Calu3 (cell line): ENCODE measurements around the gene TENM4. TPM values are rescaled to one million over a fixed set of nuclear protein-coding genes. Genes with fewer than 3 reads are reported as not detected.

Source experiments
- BruUV-seq: library from RNA; stranded (reverse); fragments of 400-500 nt; replicated peaks from 2 replicates; lab custom pipeline; 2021; lab: Mats Ljungman, UMichigan
- CTCF ChIA-PET: fragments of 300-600 bp; sonication (Branson Sonifier 250); formaldehyde crosslinking; loops from one replicate; lab custom pipeline; 2022; ENCODE audit warnings: antibody characterized with exemption; lab: Charles Lee
- DNase-seq: peaks from one replicate; pipeline ENCODE4 v3.0.0; 2022
- H3K27ac Mint-ChIP-seq: one replicate; pipeline ENCODE4 v1.8.0; 2022; ENCODE audit warnings: mixed read lengths; ENCODE audit not compliant: unreplicated experiment
- H3K27me3 Mint-ChIP-seq: one replicate; pipeline ENCODE4 v1.8.0; 2022; ENCODE audit warnings: mixed read lengths; ENCODE audit not compliant: unreplicated experiment
- H3K36me3 Mint-ChIP-seq: one replicate; pipeline ENCODE4 v1.8.0; 2022; ENCODE audit warnings: mild to moderate bottlenecking, moderate library complexity, mixed read lengths; ENCODE audit not compliant: insufficient read depth, unreplicated experiment
- H3K4me1 Mint-ChIP-seq: one replicate; pipeline ENCODE4 v1.8.0; 2022; ENCODE audit warnings: mild to moderate bottlenecking, low read depth, mixed read lengths; ENCODE audit not compliant: unreplicated experiment
- H3K4me3 Mint-ChIP-seq: one replicate; pipeline ENCODE4 v1.8.0; 2022; ENCODE audit warnings: mild to moderate bottlenecking, low read depth, moderate library complexity, mixed read lengths; ENCODE audit not compliant: unreplicated experiment
- H3K9me3 Mint-ChIP-seq: one replicate; pipeline ENCODE4 v1.8.0; 2022; ENCODE audit warnings: low read depth, mixed read lengths; ENCODE audit not compliant: unreplicated experiment
- intact Hi-C: fragments of 100-400 bp; cut with micrococcal nuclease; formaldehyde crosslinking; loops from one replicate; pipeline ENCODE4 v1.10.0; 2022; ENCODE audit not compliant: unreplicated experiment
- total RNA-seq: library from RNA; stranded (reverse); gene quantifications from 2 replicates; pipeline ENCODE4 v1.2.3, GENCODE V29; 2022
- TF ChIP-seq, protein P1 (sequence below): fragments of 200-600 bp; IDR thresholded peaks from one replicate; pipeline ENCODE4 v1.8.0; 2022; ENCODE audit warnings: antibody characterized with exemption; ENCODE audit not compliant: unreplicated experiment

The TENM4 gene
- total RNA-seq, 1 experiment from 2014 or later, result not detected

GRCh38 chr11:78735711-78736110, 705.1 kb downstream of the TENM4 start:
- H3K4me1 Mint-ChIP-seq, result no peaks in the 10 kb centered on the region
- TF ChIP-seq, protein P1, sequence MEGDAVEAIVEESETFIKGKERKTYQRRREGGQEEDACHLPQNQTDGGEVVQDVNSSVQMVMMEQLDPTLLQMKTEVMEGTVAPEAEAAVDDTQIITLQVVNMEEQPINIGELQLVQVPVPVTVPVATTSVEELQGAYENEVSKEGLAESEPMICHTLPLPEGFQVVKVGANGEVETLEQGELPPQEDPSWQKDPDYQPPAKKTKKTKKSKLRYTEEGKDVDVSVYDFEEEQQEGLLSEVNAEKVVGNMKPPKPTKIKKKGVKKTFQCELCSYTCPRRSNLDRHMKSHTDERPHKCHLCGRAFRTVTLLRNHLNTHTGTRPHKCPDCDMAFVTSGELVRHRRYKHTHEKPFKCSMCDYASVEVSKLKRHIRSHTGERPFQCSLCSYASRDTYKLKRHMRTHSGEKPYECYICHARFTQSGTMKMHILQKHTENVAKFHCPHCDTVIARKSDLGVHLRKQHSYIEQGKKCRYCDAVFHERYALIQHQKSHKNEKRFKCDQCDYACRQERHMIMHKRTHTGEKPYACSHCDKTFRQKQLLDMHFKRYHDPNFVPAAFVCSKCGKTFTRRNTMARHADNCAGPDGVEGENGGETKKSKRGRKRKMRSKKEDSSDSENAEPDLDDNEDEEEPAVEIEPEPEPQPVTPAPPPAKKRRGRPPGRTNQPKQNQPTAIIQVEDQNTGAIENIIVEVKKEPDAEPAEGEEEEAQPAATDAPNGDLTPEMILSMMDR, result no peak
- CTCF ChIA-PET, result no interaction called here
- H3K27ac Mint-ChIP-seq, result no peak overlapping the region
- intact Hi-C loops, result no loop called here
- no peaks in the 10 kb centered on the region for H3K9me3 Mint-ChIP-seq
- peaks cover 87% of the 10 kb centered on the region for H3K27me3 Mint-ChIP-seq
- no TSS peak for BruUV-seq
- peaks cover 5% of the 10 kb centered on the region for H3K36me3 Mint-ChIP-seq
- DNase-seq, result no peak
- H3K4me3 Mint-ChIP-seq, result no peak overlapping the region

GRCh38 chr11:78733031-78733430, 707.8 kb downstream of the TENM4 start:
- CTCF ChIA-PET, result no interaction called here
- Mint-ChIP-seq H3K27ac (no peak overlapping the region), H3K27me3 (peaks cover 93% of the 10 kb centered on the region), H3K36me3 (peaks cover 5% of the 10 kb centered on the region), H3K4me3 (no peak overlapping the region), H3K4me1 (no peaks in the 10 kb centered on the region), H3K9me3 (no peaks in the 10 kb centered on the region)
- BruUV-seq, result no TSS peak
- DNase-seq, result no peak
- TF ChIP-seq, protein P1, result no peak
- intact Hi-C loops, result no loop called here

DNA sequence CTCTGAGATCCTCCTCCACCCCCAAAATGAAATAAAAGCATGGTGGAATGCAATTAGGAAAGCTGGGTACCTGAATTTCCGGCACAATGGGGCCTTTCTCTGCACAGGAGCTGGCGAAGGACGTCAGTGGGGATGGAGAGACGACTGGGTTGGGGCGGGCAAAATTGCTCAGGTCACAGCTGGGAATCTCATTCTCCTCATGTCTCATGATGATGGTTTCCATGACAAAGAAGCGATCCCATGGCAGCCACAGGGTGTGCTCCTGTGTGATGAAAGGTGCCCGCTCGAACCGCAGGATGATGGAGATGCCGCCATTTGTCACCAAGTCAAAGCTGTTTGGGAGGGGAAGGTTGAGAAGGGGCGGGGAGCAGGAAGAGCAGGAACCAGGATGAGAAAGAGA, 708.6 kb downstream of the TENM4 start:
- peaks cover 88% of the 10 kb centered on the region for H3K27me3 Mint-ChIP-seq
- CTCF ChIA-PET, result no interaction called here
- H3K27ac Mint-ChIP-seq, result no peak overlapping the region
- BruUV-seq, result no TSS peak
- no peak overlapping the region for H3K4me3 Mint-ChIP-seq
- TF ChIP-seq, protein P1, result no peak
- H3K4me1 Mint-ChIP-seq, result no peaks in the 10 kb centered on the region
- peaks cover 5% of the 10 kb centered on the region for H3K36me3 Mint-ChIP-seq
- no peaks in the 10 kb centered on the region for H3K9me3 Mint-ChIP-seq
- intact Hi-C loops, result no loop called here
- DNase-seq, result no peak

GRCh38 chr11:78731027-78731426, 709.8 kb downstream of the TENM4 start:
- Mint-ChIP-seq H3K9me3 (no peaks in the 10 kb centered on the region), H3K36me3 (peaks cover 5% of the 10 kb centered on the region), H3K27ac (no peak overlapping the region), H3K27me3 (peaks cover 77% of the 10 kb centered on the region), H3K4me1 (no peaks in the 10 kb centered on the region), H3K4me3 (no peak overlapping the region)
- TF ChIP-seq, protein P1, result no peak
- DNase-seq, result no peak
- intact Hi-C loops, result no loop called here
- no TSS peak for BruUV-seq
- CTCF ChIA-PET, result no interaction called here
